Measurements from ENCODE around the gene IFIT2. TPM values are rescaled to one million over a fixed set of nuclear protein-coding genes. Genes with fewer than 3 reads are reported as not detected.

The IFIT2 gene
- total and polyA plus RNA-seq, 2 experiments from 2014 or later = 0.10 TPM; not detected in 1

- TF ChIP-seq CTCF (conservative IDR thresholded peaks at IDR 0.05; ENCODE audit: low read depth in 2 of 2) = no peak
- no peak for TF ChIP-seq STAT1 (IDR thresholded peaks at IDR 0.05; ENCODE audit: unreplicated experiment)
- TF ChIP-seq ETS1 (IDR thresholded peaks at IDR 0.05) = no peak
- no peak for TF ChIP-seq ZNF114 (CRISPR knock-in tag; IDR thresholded peaks at IDR 0.05)
- TF ChIP-seq JUNB (IDR thresholded peaks at IDR 0.05; ENCODE audit: unreplicated experiment) = no peak
- TF ChIP-seq CREB1 (CRISPR knock-in tag; IDR thresholded peaks at IDR 0.05; ENCODE audit: low read depth) = no peak
- no peak for TF ChIP-seq EZH2phosphoT487 (IDR thresholded peaks at IDR 0.05; ENCODE audit: unreplicated experiment)
- no peak for TF ChIP-seq EZH2 (IDR thresholded peaks at IDR 0.05; ENCODE audit: low read depth, unreplicated experiment)
- no peak for TF ChIP-seq ZNF331 (CRISPR knock-in tag; IDR thresholded peaks at IDR 0.05; ENCODE audit: low read depth)
Measured at GRCh38 chr10:89263091-89263490, 38.8 kb upstream of the IFIT2 start (continued).

- Histone ChIP-seq H3K4me2 (no peak overlapping the region), H2AFZ (no peak overlapping the region), H3K79me2 (replicated peaks; ENCODE audit: insufficient read depth) (no peaks in the 10 kb centered on the region), H3K4me3 (no peak overlapping the region), H3K27me3 (ENCODE audit: insufficient read depth) (no peaks in the 10 kb centered on the region), H3K9me2 (ENCODE audit: insufficient read depth) (no peaks in the 10 kb centered on the region), H3K4me1 (ENCODE audit: insufficient read depth) (no peaks in the 10 kb centered on the region), H4K20me1 (replicated peaks; ENCODE audit: insufficient read depth) (no peaks in the 10 kb centered on the region), H3F3A (replicated peaks; ENCODE audit: low read depth) (no peaks in the 10 kb centered on the region), H3K36me3 (ENCODE audit: insufficient read depth) (no peaks in the 10 kb centered on the region), H3K27ac (ENCODE audit: low read depth) (no peak overlapping the region)
- DNase-seq (ENCODE audit: low spot score) (no peak), ATAC-seq (no peak)
- Mint-ChIP-seq H3K27ac (no peak overlapping the region), H3K4me3 (no peak overlapping the region), H3K4me1 (peaks cover 4% of the 10 kb centered on the region), H3K27me3 (ENCODE audit: insufficient read depth, low read depth, poor library complexity) (peaks cover 4% of the 10 kb centered on the region), H3K9me3 (peaks cover 13% of the 10 kb centered on the region), H3K36me3 (ENCODE audit: low read depth) (peaks cover 3% of the 10 kb centered on the region; the same call in 1 of the 3 replicates)
- TF ChIP-seq EZH2phosphoT487 (IDR thresholded peaks at IDR 0.05; ENCODE audit: unreplicated experiment) (no peak), REST (IDR thresholded peaks at IDR 0.05; ENCODE audit: unreplicated experiment) (no peak), CTCF (conservative IDR thresholded peaks at IDR 0.05; ENCODE audit: low read depth in 2 of 2) (no peak)
Measured at GRCh38 chr10:89263531-89263930, 38.3 kb upstream of the IFIT2 start.

All from GM23338 (cell line).